CD8-positive, alpha-beta memory T cell (primary cell): ENCODE measurements around the gene TTLL8. TPM values are rescaled to one million over a fixed set of nuclear protein-coding genes. Genes with fewer than 3 reads are reported as not detected.

ENCODE experiments used
- CTCF ChIA-PET: fragments of 350-600 bp; sonication (Branson Sonifier 250); formaldehyde crosslinking; loops from one replicate; lab custom pipeline; 2021; ENCODE audit warnings: antibody characterized with exemption; lab: Charles Lee
- POLR2A ChIA-PET: fragments of 350-600 bp; sonication (Branson Sonifier 250); formaldehyde crosslinking; loops from one replicate; lab custom pipeline; 2021; ENCODE audit warnings: antibody characterized with exemption; lab: Charles Lee
- DNase-seq, 5 donors: peaks; one replicate each; pipeline versions ENCODE4 v3.0.0 to v3.0.0-alpha.2; 2020 to 2022; ENCODE audit warnings: mixed read lengths in 1 of 5
- H3K27ac ChIP-seq: one replicate; pipeline ENCODE4 v1.7.0; 2013; ENCODE audit warnings: low read depth, mild to moderate bottlenecking, low read length, moderate library complexity
- H3K27me3 ChIP-seq: 2 replicates; pipeline ENCODE4 v1.7.0; 2013; ENCODE audit warnings: low read length, mild to moderate bottlenecking; ENCODE audit not compliant: insufficient read depth, poor library complexity, severe bottlenecking
- H3K36me3 ChIP-seq: 2 replicates; pipeline ENCODE4 v1.7.0; 2013; ENCODE audit warnings: mild to moderate bottlenecking, low read length, moderate library complexity; ENCODE audit not compliant: insufficient read depth
- H3K4me1 ChIP-seq: 2 replicates; pipeline ENCODE4 v1.7.0; 2013; ENCODE audit warnings: mild to moderate bottlenecking, low read length, moderate library complexity; ENCODE audit not compliant: insufficient read depth
- H3K4me3 ChIP-seq: 2 replicates; pipeline ENCODE4 v1.7.0; 2013; ENCODE audit warnings: mild to moderate bottlenecking, low read length
- H3K9me3 ChIP-seq: 2 replicates; pipeline ENCODE4 v1.7.0; 2013; ENCODE audit warnings: mild to moderate bottlenecking, low read length
- H3K27ac Mint-ChIP-seq, 8 donors: one replicate each; pipeline ENCODE4 v1.8.0; 2020 to 2021; ENCODE audit warnings: mixed read lengths in 8 of 8, mild to moderate bottlenecking in 6 of 8, inconsistent platforms in 3 of 8, moderate library complexity in 3 of 8
- H3K27me3 Mint-ChIP-seq, 2 donors: one replicate each; pipeline ENCODE4 v1.8.0; 2020 to 2021; ENCODE audit warnings: mixed read lengths in 2 of 2, mild to moderate bottlenecking in 1 of 2, moderate library complexity in 1 of 2
- H3K36me3 Mint-ChIP-seq, 3 donors: one replicate each; pipeline ENCODE4 v1.8.0; 2020 to 2021; ENCODE audit warnings: mixed read lengths in 3 of 3, inconsistent platforms in 1 of 3, mild to moderate bottlenecking in 1 of 3
- H3K4me1 Mint-ChIP-seq, 3 donors: one replicate each; pipeline ENCODE4 v1.8.0; 2020 to 2021; ENCODE audit warnings: mixed read lengths in 3 of 3, inconsistent platforms in 1 of 3, mild to moderate bottlenecking in 1 of 3
- H3K4me3 Mint-ChIP-seq, 7 donors: one replicate each; pipeline ENCODE4 v1.8.0; 2020 to 2021; ENCODE audit warnings: mixed read lengths in 7 of 7, mild to moderate bottlenecking in 6 of 7, moderate library complexity in 4 of 7, inconsistent platforms in 2 of 7
- H3K9me3 Mint-ChIP-seq, 5 donors: one replicate each; pipeline ENCODE4 v1.8.0; 2020 to 2022; ENCODE audit warnings: mixed read lengths in 5 of 5, mild to moderate bottlenecking in 3 of 5, moderate library complexity in 2 of 5, inconsistent platforms in 1 of 5
- polyA plus RNA-seq: library from polyadenylated mRNA; unstranded; fragments of 300-500 nt; fragmentation: Illumina TruSeq; gene quantifications from one replicate; pipeline ENCODE4 v1.2.3, GENCODE V29; 2021
- total RNA-seq, 2 experiments: library from RNA; stranded (reverse); gene quantifications; one replicate each; pipeline ENCODE4 v1.2.3, GENCODE V29; 2021

TTLL8 gene
- total and polyA plus RNA-seq, 3 experiments from 2014 or later: not detected

- no peaks in the 10 kb centered on the region for H3K9me3 Mint-ChIP-seq
- H3K4me3 Mint-ChIP-seq: peak overlapping the region in 2 of 7 donors; percentile 24 to 50
- no peak overlapping the region for H3K27ac ChIP-seq
- H3K27me3 Mint-ChIP-seq: peaks cover 4 to 9% of the 10 kb centered on the region in 2 donors
- ChIA-PET POLR2A (no interaction called here), CTCF (no interaction called here)
- H3K4me1 ChIP-seq: no peaks in the 10 kb centered on the region
- peaks cover 5 to 9% (median 7%) of the 10 kb centered on the region in 3 donors for H3K4me1 Mint-ChIP-seq
- H3K4me3 ChIP-seq: no peak overlapping the region
- DNase-seq: no peak
- H3K36me3 Mint-ChIP-seq: no peaks in the 10 kb centered on the region
- H3K27ac Mint-ChIP-seq: peak overlapping the region in 3 of 8 donors; percentile 41 to 89 (median 55)
- no peaks in the 10 kb centered on the region for H3K36me3 ChIP-seq
- H3K27me3 ChIP-seq: no peaks in the 10 kb centered on the region
- H3K9me3 ChIP-seq: no peaks in the 10 kb centered on the region
Measured at GRCh38 chr22:49998718-49999062, 59.4 kb downstream of the TTLL8 start.

- Histone ChIP-seq H3K27ac (no peak overlapping the region), H3K4me1 (no peaks in the 10 kb centered on the region), H3K4me3 (no peak overlapping the region), H3K36me3 (no peaks in the 10 kb centered on the region), H3K9me3 (no peaks in the 10 kb centered on the region), H3K27me3 (no peaks in the 10 kb centered on the region)
- POLR2A ChIA-PET: no interaction called here
- H3K4me1 Mint-ChIP-seq: peaks cover 9 to 13% (median 10%) of the 10 kb centered on the region in 3 donors
- CTCF ChIA-PET: no interaction called here
- peak overlapping the region in 2 of 7 donors; percentile 24 to 50 for H3K4me3 Mint-ChIP-seq
- no peaks in the 10 kb centered on the region for H3K36me3 Mint-ChIP-seq
- H3K27me3 Mint-ChIP-seq: peaks cover 7 to 11% of the 10 kb centered on the region in 2 donors
- H3K27ac Mint-ChIP-seq: peak overlapping the region in 3 of 8 donors; percentile 41 to 89 (median 55)
- DNase-seq: no peak
- H3K9me3 Mint-ChIP-seq: no peaks in the 10 kb centered on the region
Measured at GRCh38 chr22:49997932-49998717, 60.0 kb downstream of the TTLL8 start.

DNA sequence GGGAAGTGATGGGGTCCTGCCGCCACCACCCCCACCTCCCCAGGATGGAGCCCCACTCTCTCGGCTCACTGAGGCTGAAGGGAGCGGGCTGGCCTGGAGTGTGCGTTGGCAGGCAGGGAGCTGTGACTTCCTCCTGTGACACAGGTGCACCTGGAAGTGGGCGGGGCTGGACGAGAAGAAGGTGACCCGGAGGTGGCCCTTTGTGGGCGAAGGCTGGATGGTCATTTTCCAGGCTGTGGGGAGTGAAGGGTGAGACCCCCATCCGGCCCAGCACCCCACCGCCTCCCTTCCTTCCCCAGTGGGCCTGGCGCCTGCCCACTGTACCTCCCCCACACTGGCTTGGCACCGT, 60.9 kb downstream of the TTLL8 start:
- DNase-seq: no peak
- no peaks in the 10 kb centered on the region for H3K36me3 Mint-ChIP-seq
- Histone ChIP-seq H3K27me3 (no peaks in the 10 kb centered on the region), H3K4me1 (no peaks in the 10 kb centered on the region), H3K27ac (no peak overlapping the region), H3K36me3 (no peaks in the 10 kb centered on the region), H3K4me3 (no peak overlapping the region), H3K9me3 (no peaks in the 10 kb centered on the region)
- CTCF ChIA-PET: no interaction called here
- H3K4me1 Mint-ChIP-seq: peaks cover 9 to 14% (median 11%) of the 10 kb centered on the region in 3 donors
- H3K27me3 Mint-ChIP-seq: peaks cover 5 to 11% of the 10 kb centered on the region in 2 donors
- H3K9me3 Mint-ChIP-seq: no peaks in the 10 kb centered on the region
- no peak overlapping the region for H3K4me3 Mint-ChIP-seq
- no peak overlapping the region for H3K27ac Mint-ChIP-seq
- POLR2A ChIA-PET: no interaction called here

- H3K4me3 ChIP-seq: no peak overlapping the region
- POLR2A ChIA-PET: no interaction called here
- Mint-ChIP-seq H3K27me3 (peaks cover 4 to 11% of the 10 kb centered on the region in 2 donors), H3K4me1 (peaks cover 9 to 14% (median 11%) of the 10 kb centered on the region in 3 donors), H3K4me3 (no peak overlapping the region), H3K27ac (peak overlapping the region in 1 of 8 donors; percentile 44), H3K9me3 (peaks cover 0 to 2% (median 0%) of the 10 kb centered on the region in 5 donors), H3K36me3 (peaks cover 0 to 2% (median 0%) of the 10 kb centered on the region in 3 donors)
- no peaks in the 10 kb centered on the region for H3K27me3 ChIP-seq
- no peak for DNase-seq
- no peaks in the 10 kb centered on the region for H3K4me1 ChIP-seq
- H3K36me3 ChIP-seq: no peaks in the 10 kb centered on the region
- H3K27ac ChIP-seq: no peak overlapping the region
- CTCF ChIA-PET: no interaction called here
- H3K9me3 ChIP-seq: no peaks in the 10 kb centered on the region
Measured at GRCh38 chr22:49996518-49997250, 61.4 kb downstream of the TTLL8 start.

DNA sequence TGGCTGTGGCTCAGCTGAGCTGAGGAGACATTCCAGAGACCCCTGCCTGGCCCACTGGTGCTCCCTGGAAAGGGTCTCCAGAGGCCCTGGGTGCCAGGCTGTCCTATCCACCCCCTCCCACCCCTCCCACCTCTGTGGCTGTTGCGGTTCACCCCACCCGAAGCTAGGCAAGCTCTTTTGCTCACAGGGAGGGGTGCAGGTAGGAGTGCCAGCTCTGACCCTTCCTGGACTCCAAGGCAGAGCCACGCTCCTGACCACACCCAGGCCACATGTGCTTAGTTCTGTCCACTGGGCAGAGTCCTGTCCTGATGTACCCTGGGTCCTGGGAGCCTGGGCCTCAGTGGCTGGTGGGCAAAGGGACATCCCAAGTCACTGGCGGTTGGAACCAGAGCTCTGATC, 62.0 kb downstream of the TTLL8 start:
- DNase-seq: no peak
- peaks cover 9 to 14% (median 11%) of the 10 kb centered on the region in 3 donors for H3K4me1 Mint-ChIP-seq
- H3K27me3 Mint-ChIP-seq: peaks cover 5 to 11% of the 10 kb centered on the region in 2 donors
- H3K27ac ChIP-seq: no peak overlapping the region
- H3K27ac Mint-ChIP-seq: peak overlapping the region in 1 of 8 donors; percentile 44
- no peaks in the 10 kb centered on the region for H3K9me3 ChIP-seq
- H3K36me3 ChIP-seq: no peaks in the 10 kb centered on the region
- no peak overlapping the region for H3K4me3 Mint-ChIP-seq
- H3K4me3 ChIP-seq: no peak overlapping the region
- no peaks in the 10 kb centered on the region for H3K27me3 ChIP-seq
- no peaks in the 10 kb centered on the region for H3K4me1 ChIP-seq
- ChIA-PET CTCF (no interaction called here), POLR2A (no interaction called here)
- H3K9me3 Mint-ChIP-seq: peaks cover 0 to 4% (median under 1%) of the 10 kb centered on the region in 5 donors
- peaks cover 0 to 5% (median 0%) of the 10 kb centered on the region in 3 donors for H3K36me3 Mint-ChIP-seq

GRCh38 chr22:49995361-49996118, 62.6 kb downstream of the TTLL8 start:
- ChIA-PET POLR2A (no interaction called here), CTCF (interaction anchor here (1.2 to 5.4 kb wide), 3 partner anchors 13 to 65 kb away, joined by 3 to 49 read pairs (median 22); no protein-coding TSS in a partner anchor)
- Histone ChIP-seq H3K27ac (no peak overlapping the region), H3K4me3 (no peak overlapping the region), H3K36me3 (no peaks in the 10 kb centered on the region), H3K9me3 (no peaks in the 10 kb centered on the region), H3K27me3 (no peaks in the 10 kb centered on the region), H3K4me1 (no peaks in the 10 kb centered on the region)
- no peak overlapping the region for H3K4me3 Mint-ChIP-seq
- H3K27me3 Mint-ChIP-seq: peaks cover 7 to 11% of the 10 kb centered on the region in 2 donors
- peaks cover 9 to 14% (median 11%) of the 10 kb centered on the region in 3 donors for H3K4me1 Mint-ChIP-seq
- no peak for DNase-seq
- peaks cover 0 to 9% (median 0%) of the 10 kb centered on the region in 3 donors for H3K36me3 Mint-ChIP-seq
- peaks cover 3 to 7% (median 5%) of the 10 kb centered on the region in 5 donors for H3K9me3 Mint-ChIP-seq
- no peak overlapping the region for H3K27ac Mint-ChIP-seq

DNA sequence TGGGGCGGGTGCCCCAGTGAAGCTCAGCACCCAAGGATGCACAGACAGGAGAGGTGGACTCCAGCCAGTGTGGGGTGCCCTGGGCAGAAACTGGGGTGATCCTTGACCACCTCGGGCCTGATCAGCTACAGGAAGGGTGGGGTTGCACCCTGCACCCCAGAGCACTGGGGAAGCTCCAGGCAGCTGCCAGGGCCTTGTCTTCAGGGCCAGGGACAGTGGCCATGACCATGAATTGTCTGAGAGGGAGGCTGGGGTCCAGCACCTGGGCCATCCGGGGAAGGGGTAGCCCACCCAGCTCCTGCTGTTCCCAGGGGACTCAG, 63.1 kb downstream of the TTLL8 start:
- Histone ChIP-seq H3K9me3 (no peaks in the 10 kb centered on the region), H3K27me3 (no peaks in the 10 kb centered on the region), H3K27ac (no peak overlapping the region), H3K36me3 (no peaks in the 10 kb centered on the region), H3K4me1 (no peaks in the 10 kb centered on the region), H3K4me3 (no peak overlapping the region)
- no peak for DNase-seq
- no peak overlapping the region for H3K4me3 Mint-ChIP-seq
- H3K27me3 Mint-ChIP-seq: peaks cover 7 to 11% of the 10 kb centered on the region in 2 donors
- ChIA-PET POLR2A (no interaction called here), CTCF (interaction anchor here (1.2 to 5.4 kb wide), 4 partner anchors 12 to 64 kb away, joined by 3 to 49 read pairs (median 16); no protein-coding TSS in a partner anchor)
- H3K27ac Mint-ChIP-seq: peak overlapping the region in 1 of 8 donors; percentile 79
- peaks cover 0 to 9% (median 0%) of the 10 kb centered on the region in 3 donors for H3K36me3 Mint-ChIP-seq
- H3K9me3 Mint-ChIP-seq: peaks cover 3 to 8% (median 7%) of the 10 kb centered on the region in 5 donors
- peaks cover 9 to 14% (median 11%) of the 10 kb centered on the region in 3 donors for H3K4me1 Mint-ChIP-seq
